ENCODE measurements around the gene VWA8.

VWA8 gene

GRCh38 chr13:41825691-41826090, 135.2 kb downstream of the VWA8 start:
- H3K4me3 ChIP-seq (IDR thresholded peaks at IDR 0.05; ENCODE audit: insufficient read depth, low read depth, low read length) = no peak overlapping the region
- H3K4me2 ChIP-seq = no peak overlapping the region
- no peak for TF ChIP-seq CTCF (conservative IDR thresholded peaks at IDR 0.05; ENCODE audit: low read depth, low read length)

GRCh38 chr13:41823476-41823875, 137.4 kb downstream of the VWA8 start:
- H3K4me1 ChIP-seq (ENCODE audit: low read depth, poor library complexity, severe bottlenecking) = no peaks in the 10 kb centered on the region
- H4K20me1 ChIP-seq (ENCODE audit: insufficient read depth) = no peaks in the 10 kb centered on the region
- TF ChIP-seq CTCF (conservative IDR thresholded peaks at IDR 0.05; ENCODE audit: low read depth, low read length) = no peak
- H2AFZ ChIP-seq (ENCODE audit: low read depth) = no peak overlapping the region
- no peaks in the 10 kb centered on the region for H3K36me3 ChIP-seq (ENCODE audit: insufficient read depth)
- no peak overlapping the region for H3K4me3 ChIP-seq (IDR thresholded peaks at IDR 0.05; ENCODE audit: insufficient read depth, low read depth, low read length)
- no peaks in the 10 kb centered on the region for H3K27me3 ChIP-seq (ENCODE audit: insufficient read depth, low read depth)
- no peak overlapping the region for H3K9ac ChIP-seq
- no peak overlapping the region for H3K4me2 ChIP-seq
- no peak overlapping the region for H3K27ac ChIP-seq
- H3K79me2 ChIP-seq (ENCODE audit: insufficient read depth, low read depth) = no peaks in the 10 kb centered on the region

More at GRCh38 chr13:41825691-41826090, 135.2 kb downstream of the VWA8 start:
- no peaks in the 10 kb centered on the region for H4K20me1 ChIP-seq (ENCODE audit: insufficient read depth)
- no peaks in the 10 kb centered on the region for H3K27me3 ChIP-seq (ENCODE audit: insufficient read depth, low read depth)
- no peaks in the 10 kb centered on the region for H3K36me3 ChIP-seq (ENCODE audit: insufficient read depth)
- no peak overlapping the region for H3K9ac ChIP-seq
- no peaks in the 10 kb centered on the region for H3K79me2 ChIP-seq (ENCODE audit: insufficient read depth, low read depth)
- no peaks in the 10 kb centered on the region for H3K4me1 ChIP-seq (ENCODE audit: low read depth, poor library complexity, severe bottlenecking)
- no peak overlapping the region for H3K27ac ChIP-seq
- no peak overlapping the region for H2AFZ ChIP-seq (ENCODE audit: low read depth)

GRCh38 chr13:41822560-41822959, 138.3 kb downstream of the VWA8 start:
- no peaks in the 10 kb centered on the region for H3K27me3 ChIP-seq (ENCODE audit: insufficient read depth, low read depth)
- TF ChIP-seq CTCF (conservative IDR thresholded peaks at IDR 0.05; ENCODE audit: low read depth, low read length) = no peak
- no peak overlapping the region for H3K27ac ChIP-seq
- no peak overlapping the region for H3K4me3 ChIP-seq (IDR thresholded peaks at IDR 0.05; ENCODE audit: insufficient read depth, low read depth, low read length)
- no peak overlapping the region for H2AFZ ChIP-seq (ENCODE audit: low read depth)
- H4K20me1 ChIP-seq (ENCODE audit: insufficient read depth) = no peaks in the 10 kb centered on the region
- H3K79me2 ChIP-seq (ENCODE audit: insufficient read depth, low read depth) = no peaks in the 10 kb centered on the region
- no peak overlapping the region for H3K4me2 ChIP-seq
- H3K9ac ChIP-seq = no peak overlapping the region
- H3K4me1 ChIP-seq (ENCODE audit: low read depth, poor library complexity, severe bottlenecking) = no peaks in the 10 kb centered on the region
- H3K36me3 ChIP-seq (ENCODE audit: insufficient read depth) = no peaks in the 10 kb centered on the region

- no peak overlapping the region for H3K4me3 ChIP-seq (IDR thresholded peaks at IDR 0.05; ENCODE audit: insufficient read depth, low read depth, low read length)
- H2AFZ ChIP-seq (ENCODE audit: low read depth) = no peak overlapping the region
- no peak overlapping the region for H3K9ac ChIP-seq
- H3K79me2 ChIP-seq (ENCODE audit: insufficient read depth, low read depth) = no peaks in the 10 kb centered on the region
- TF ChIP-seq CTCF (conservative IDR thresholded peaks at IDR 0.05; ENCODE audit: low read depth, low read length) = no peak
- H3K4me2 ChIP-seq = no peak overlapping the region
- no peaks in the 10 kb centered on the region for H4K20me1 ChIP-seq (ENCODE audit: insufficient read depth)
- no peak overlapping the region for H3K27ac ChIP-seq
- no peaks in the 10 kb centered on the region for H3K27me3 ChIP-seq (ENCODE audit: insufficient read depth, low read depth)
- H3K36me3 ChIP-seq (ENCODE audit: insufficient read depth) = no peaks in the 10 kb centered on the region
- no peaks in the 10 kb centered on the region for H3K4me1 ChIP-seq (ENCODE audit: low read depth, poor library complexity, severe bottlenecking)
These were observed 139.7 kb downstream of the VWA8 start for GRCh38 chr13:41821238-41821594.

Measured in KMS-11 (cell line).